Measurements from ENCODE around the gene NXNL1. TPM values are rescaled to one million over a fixed set of nuclear protein-coding genes. Genes with fewer than 3 reads are reported as not detected.

The NXNL1 gene
- total and polyA plus RNA-seq, 9 of the 15 experiments (the other 6 are each of a cell fraction or from before 2014, with no cell fraction given) = not detected

DNA sequence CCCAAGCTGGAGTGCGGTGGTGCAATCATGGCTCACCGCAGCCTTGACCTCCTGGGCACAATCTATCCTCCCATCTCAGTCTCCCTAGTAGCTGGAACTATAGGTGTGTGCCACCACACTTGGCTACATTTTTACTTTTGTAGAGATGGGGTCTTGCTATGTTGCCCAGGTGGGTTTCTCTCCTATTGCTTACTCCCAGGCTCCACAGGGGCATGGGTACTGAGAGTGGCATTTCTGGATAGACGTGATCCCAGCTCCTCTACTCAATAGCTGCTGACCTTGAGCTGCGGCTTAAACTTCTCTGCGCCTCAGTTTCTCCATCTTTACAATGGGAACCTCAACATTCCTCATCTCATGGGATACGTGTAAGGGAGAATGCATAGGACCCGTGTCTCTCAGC lies 29.3 kb downstream of the NXNL1 start:
- H3K4me2 ChIP-seq (ENCODE audit: insufficient read depth, low read length) = no peak overlapping the region
- DNase-seq (ENCODE audit: extremely low read depth in 1 of 4, low spot score in 3 of 4) = no peak
- no peak for FAIRE-seq
- H3K4me3 ChIP-seq = no peak overlapping the region
- intact Hi-C loops (cut with micrococcal nuclease) = no loop called here
- no peaks in the 10 kb centered on the region; the same call in none of the 2 replicates for H4K20me1 ChIP-seq (replicated peaks; ENCODE audit: control insufficient read depth, insufficient read depth, low read length)
- no peaks in the 10 kb centered on the region; the same call in 1 of the 2 replicates for H3K9me3 ChIP-seq (replicated peaks; ENCODE audit: control insufficient read depth, insufficient read depth, low read depth, low read length)
- ChIA-PET CTCF (ENCODE audit: low intra/inter-chr PET ratio) (no interaction called here), POLR2A (no interaction called here)
- H3K27me3 ChIP-seq (ENCODE audit: control insufficient read depth in 2 of 2, insufficient read depth in 2 of 2, low read length in 2 of 2) = peaks cover 0 to 11% of the 10 kb centered on the region in 2 experiments; a peak in 4 of 5 replicates
- no peak overlapping the region for H3K27ac ChIP-seq (ENCODE audit: extremely low read depth, low read depth, low read length)
- no peak overlapping the region for H2AFZ ChIP-seq (ENCODE audit: low read depth, low read length)
- TF ChIP-seq, protein P1, sequence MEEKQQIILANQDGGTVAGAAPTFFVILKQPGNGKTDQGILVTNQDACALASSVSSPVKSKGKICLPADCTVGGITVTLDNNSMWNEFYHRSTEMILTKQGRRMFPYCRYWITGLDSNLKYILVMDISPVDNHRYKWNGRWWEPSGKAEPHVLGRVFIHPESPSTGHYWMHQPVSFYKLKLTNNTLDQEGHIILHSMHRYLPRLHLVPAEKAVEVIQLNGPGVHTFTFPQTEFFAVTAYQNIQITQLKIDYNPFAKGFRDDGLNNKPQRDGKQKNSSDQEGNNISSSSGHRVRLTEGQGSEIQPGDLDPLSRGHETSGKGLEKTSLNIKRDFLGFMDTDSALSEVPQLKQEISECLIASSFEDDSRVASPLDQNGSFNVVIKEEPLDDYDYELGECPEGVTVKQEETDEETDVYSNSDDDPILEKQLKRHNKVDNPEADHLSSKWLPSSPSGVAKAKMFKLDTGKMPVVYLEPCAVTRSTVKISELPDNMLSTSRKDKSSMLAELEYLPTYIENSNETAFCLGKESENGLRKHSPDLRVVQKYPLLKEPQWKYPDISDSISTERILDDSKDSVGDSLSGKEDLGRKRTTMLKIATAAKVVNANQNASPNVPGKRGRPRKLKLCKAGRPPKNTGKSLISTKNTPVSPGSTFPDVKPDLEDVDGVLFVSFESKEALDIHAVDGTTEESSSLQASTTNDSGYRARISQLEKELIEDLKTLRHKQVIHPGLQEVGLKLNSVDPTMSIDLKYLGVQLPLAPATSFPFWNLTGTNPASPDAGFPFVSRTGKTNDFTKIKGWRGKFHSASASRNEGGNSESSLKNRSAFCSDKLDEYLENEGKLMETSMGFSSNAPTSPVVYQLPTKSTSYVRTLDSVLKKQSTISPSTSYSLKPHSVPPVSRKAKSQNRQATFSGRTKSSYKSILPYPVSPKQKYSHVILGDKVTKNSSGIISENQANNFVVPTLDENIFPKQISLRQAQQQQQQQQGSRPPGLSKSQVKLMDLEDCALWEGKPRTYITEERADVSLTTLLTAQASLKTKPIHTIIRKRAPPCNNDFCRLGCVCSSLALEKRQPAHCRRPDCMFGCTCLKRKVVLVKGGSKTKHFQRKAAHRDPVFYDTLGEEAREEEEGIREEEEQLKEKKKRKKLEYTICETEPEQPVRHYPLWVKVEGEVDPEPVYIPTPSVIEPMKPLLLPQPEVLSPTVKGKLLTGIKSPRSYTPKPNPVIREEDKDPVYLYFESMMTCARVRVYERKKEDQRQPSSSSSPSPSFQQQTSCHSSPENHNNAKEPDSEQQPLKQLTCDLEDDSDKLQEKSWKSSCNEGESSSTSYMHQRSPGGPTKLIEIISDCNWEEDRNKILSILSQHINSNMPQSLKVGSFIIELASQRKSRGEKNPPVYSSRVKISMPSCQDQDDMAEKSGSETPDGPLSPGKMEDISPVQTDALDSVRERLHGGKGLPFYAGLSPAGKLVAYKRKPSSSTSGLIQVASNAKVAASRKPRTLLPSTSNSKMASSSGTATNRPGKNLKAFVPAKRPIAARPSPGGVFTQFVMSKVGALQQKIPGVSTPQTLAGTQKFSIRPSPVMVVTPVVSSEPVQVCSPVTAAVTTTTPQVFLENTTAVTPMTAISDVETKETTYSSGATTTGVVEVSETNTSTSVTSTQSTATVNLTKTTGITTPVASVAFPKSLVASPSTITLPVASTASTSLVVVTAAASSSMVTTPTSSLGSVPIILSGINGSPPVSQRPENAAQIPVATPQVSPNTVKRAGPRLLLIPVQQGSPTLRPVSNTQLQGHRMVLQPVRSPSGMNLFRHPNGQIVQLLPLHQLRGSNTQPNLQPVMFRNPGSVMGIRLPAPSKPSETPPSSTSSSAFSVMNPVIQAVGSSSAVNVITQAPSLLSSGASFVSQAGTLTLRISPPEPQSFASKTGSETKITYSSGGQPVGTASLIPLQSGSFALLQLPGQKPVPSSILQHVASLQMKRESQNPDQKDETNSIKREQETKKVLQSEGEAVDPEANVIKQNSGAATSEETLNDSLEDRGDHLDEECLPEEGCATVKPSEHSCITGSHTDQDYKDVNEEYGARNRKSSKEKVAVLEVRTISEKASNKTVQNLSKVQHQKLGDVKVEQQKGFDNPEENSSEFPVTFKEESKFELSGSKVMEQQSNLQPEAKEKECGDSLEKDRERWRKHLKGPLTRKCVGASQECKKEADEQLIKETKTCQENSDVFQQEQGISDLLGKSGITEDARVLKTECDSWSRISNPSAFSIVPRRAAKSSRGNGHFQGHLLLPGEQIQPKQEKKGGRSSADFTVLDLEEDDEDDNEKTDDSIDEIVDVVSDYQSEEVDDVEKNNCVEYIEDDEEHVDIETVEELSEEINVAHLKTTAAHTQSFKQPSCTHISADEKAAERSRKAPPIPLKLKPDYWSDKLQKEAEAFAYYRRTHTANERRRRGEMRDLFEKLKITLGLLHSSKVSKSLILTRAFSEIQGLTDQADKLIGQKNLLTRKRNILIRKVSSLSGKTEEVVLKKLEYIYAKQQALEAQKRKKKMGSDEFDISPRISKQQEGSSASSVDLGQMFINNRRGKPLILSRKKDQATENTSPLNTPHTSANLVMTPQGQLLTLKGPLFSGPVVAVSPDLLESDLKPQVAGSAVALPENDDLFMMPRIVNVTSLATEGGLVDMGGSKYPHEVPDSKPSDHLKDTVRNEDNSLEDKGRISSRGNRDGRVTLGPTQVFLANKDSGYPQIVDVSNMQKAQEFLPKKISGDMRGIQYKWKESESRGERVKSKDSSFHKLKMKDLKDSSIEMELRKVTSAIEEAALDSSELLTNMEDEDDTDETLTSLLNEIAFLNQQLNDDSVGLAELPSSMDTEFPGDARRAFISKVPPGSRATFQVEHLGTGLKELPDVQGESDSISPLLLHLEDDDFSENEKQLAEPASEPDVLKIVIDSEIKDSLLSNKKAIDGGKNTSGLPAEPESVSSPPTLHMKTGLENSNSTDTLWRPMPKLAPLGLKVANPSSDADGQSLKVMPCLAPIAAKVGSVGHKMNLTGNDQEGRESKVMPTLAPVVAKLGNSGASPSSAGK (IDR thresholded peaks at IDR 0.05) = no peak
- no peak for TF ChIP-seq PPARD (CRISPR knock-in tag; IDR thresholded peaks at IDR 0.05)
- TF ChIP-seq ZNF121 (CRISPR knock-in tag; conservative IDR thresholded peaks at IDR 0.05) = peak; percentile 97
- no peak for TF ChIP-seq ZNF324 (CRISPR knock-in tag; IDR thresholded peaks at IDR 0.05)
- TF ChIP-seq ZNF140 (CRISPR knock-in tag; IDR thresholded peaks at IDR 0.05) = no peak
- no peak for TF ChIP-seq ZNF79 (CRISPR knock-in tag; IDR thresholded peaks at IDR 0.05; ENCODE audit: low read depth)
- TF ChIP-seq RBM25 (IDR thresholded peaks at IDR 0.05; ENCODE audit: low read depth, low read length, severe bottlenecking) = peak; percentile 75
- TF ChIP-seq ATF2 (CRISPR knock-in tag; IDR thresholded peaks at IDR 0.05) = no peak
- no peaks in the 10 kb centered on the region for H3K79me2 ChIP-seq (ENCODE audit: control insufficient read depth, insufficient read depth, low read length)
- no peak for ATAC-seq
- peaks cover 0 to 5% of the 10 kb centered on the region in 2 experiments; a peak in 2 of 5 replicates for H3K4me1 ChIP-seq (replicated peaks in 1 of 2; ENCODE audit: control insufficient read depth in 2 of 2, insufficient read depth in 2 of 2, low read length in 2 of 2)
- no TSS peak for BruUV-seq (replicated peaks)
- in situ Hi-C loops (cut with MboI) = no loop called here
- no peak overlapping the region for H3K9ac ChIP-seq (ENCODE audit: insufficient read depth in 1 of 2, low read depth in 2 of 2, low read length in 2 of 2)
- WGBS (ENCODE audit: insufficient coverage, low coverage, missing lambda C conversion rate) = 51% methylated on average over 7 of the region's 7 CpGs
- H3K36me3 ChIP-seq (ENCODE audit: control insufficient read depth, insufficient read depth, low read length) = no peaks in the 10 kb centered on the region
- H3K9me1 ChIP-seq (ENCODE audit: control insufficient read depth, insufficient read depth, low read length) = no peaks in the 10 kb centered on the region
